Fibroblast of lung (primary cell): ENCODE data around the gene IFRD1.

Experiments used
- CTCF ChIP-seq, 2 donors: IDR thresholded peaks in 1 of 2; conservative IDR thresholded peaks in 1 of 2; 1 replicate in 1 of 2; 2 replicates in 1 of 2; pipeline ENCODE4 v1.5.1; 2011 to 2012; ENCODE audit warnings: low read length in 2 of 2, control low read depth in 1 of 2, inconsistent platforms in 1 of 2, low read depth in 1 of 2, mild to moderate bottlenecking in 1 of 2
- EZH2 ChIP-seq: IDR thresholded peaks from 2 replicates; pipeline ENCODE4 v1.5.1; 2012; ENCODE audit warnings: low read length, control low read depth, mild to moderate bottlenecking; ENCODE audit errors: missing control alignments

GRCh38 chr7:112517487-112517886 is 67.2 kb downstream of the IFRD1 start:
- TF ChIP-seq CTCF (conservative IDR thresholded peaks at IDR 0.05 in 1 of 2, IDR thresholded peaks at IDR 0.05 in 1 of 2; ENCODE audit: low read depth in 1 of 2, low read length in 2 of 2): no peak
- no peak for TF ChIP-seq EZH2
